Measurements from ENCODE around the gene FFAR3. TPM values are rescaled to one million over a fixed set of nuclear protein-coding genes. Genes with fewer than 3 reads are reported as not detected.

FFAR3 gene
- total and polyA plus RNA-seq, 2 of the 13 experiments (the other 11 are each of a cell fraction or from before 2014, with no cell fraction given), result not detected

DNA sequence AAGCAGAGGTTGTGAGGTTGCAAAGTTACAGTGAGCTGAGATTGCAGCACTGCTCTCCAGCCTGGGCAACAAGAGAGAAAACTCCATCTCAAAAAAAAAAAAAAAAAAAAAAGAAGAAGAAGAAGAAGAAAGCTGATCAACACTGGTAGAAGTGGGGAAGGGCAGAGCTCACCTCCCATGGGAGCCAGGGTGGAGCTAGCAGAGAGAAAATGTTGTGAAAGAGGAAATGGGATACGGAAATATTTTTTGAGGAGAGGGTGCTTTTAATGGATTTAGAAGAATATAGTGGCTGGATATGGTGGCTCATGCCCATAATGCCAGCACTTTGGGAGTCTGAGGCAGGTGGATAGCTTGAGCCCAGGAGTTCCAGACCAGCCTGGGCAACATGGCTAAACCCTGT is 19.4 kb downstream of the FFAR3 start:
- BruUV-seq (replicated peaks), result no TSS peak
- Histone ChIP-seq H3K9me3 (ENCODE audit: low read length) (no peaks in the 10 kb centered on the region), H3K27ac (ENCODE audit: extremely low read length, insufficient read depth, low read length) (no peak overlapping the region), H2AFZ (ENCODE audit: low read length) (no peak overlapping the region), H3K9ac (ENCODE audit: insufficient read depth, low read depth, low read length) (no peak overlapping the region), H3K4me3 (replicated peaks in 1 of 3; ENCODE audit: insufficient read depth in 1 of 3, low read depth in 2 of 3, low read length in 3 of 3) (no peak overlapping the region), H4K20me1 (ENCODE audit: insufficient read depth, low read length) (no peaks in the 10 kb centered on the region), H3K4me1 (ENCODE audit: insufficient read depth, low read length) (peaks cover 65% of the 10 kb centered on the region), H3K79me2 (ENCODE audit: insufficient read depth, low read length) (no peaks in the 10 kb centered on the region), H3K27me3 (ENCODE audit: control insufficient read depth in 1 of 2, insufficient read depth in 2 of 2, low read length in 2 of 2) (no peaks in the 10 kb centered on the region), H3K36me3 (replicated peaks in 1 of 2; ENCODE audit: control insufficient read depth in 1 of 2, insufficient read depth in 2 of 2, low read length in 2 of 2) (no peaks in the 10 kb centered on the region), H3K4me2 (ENCODE audit: low read depth, low read length) (no peak overlapping the region)
- ATAC-seq (no peak), DNase-seq (ENCODE audit: low spot score) (no peak), FAIRE-seq (no peak)
- intact Hi-C loops (cut with micrococcal nuclease; ENCODE audit: unreplicated experiment) (no loop called here), in situ Hi-C loops (cut with HindIII; ENCODE audit: extremely low pct_ligation_motif_present, low pct_unique_long_range_greater_than_20kb) (no loop called here)
- CTCF ChIA-PET (ENCODE audit: low intra/inter-chr PET ratio, low total read pairs), result no interaction called here
- WGBS (ENCODE audit: low lambda C conversion rate), result 26% methylated on average over 1 of the region's 1 CpG
- POLR2A ChIA-PET, result interaction anchor here (1.2 kb wide), 1 partner anchor 10 kb away, joined by 6 read pairs; no protein-coding TSS in a partner anchor
- TF ChIP-seq NR2F2 (IDR thresholded peaks at IDR 0.05; ENCODE audit: borderline replicate concordance, low read depth) (no peak), ELF3 (CRISPR knock-in tag; IDR thresholded peaks at IDR 0.05) (peak; percentile 66), CEBPG (CRISPR knock-in tag; IDR thresholded peaks at IDR 0.05) (peak; percentile 72), SNAPC2 (CRISPR knock-in tag; IDR thresholded peaks at IDR 0.05) (no peak), ZBTB33 (CRISPR knock-in tag; IDR thresholded peaks at IDR 0.05) (0 out of 2 replicates have a peak, but pooled peaks have one; percentile 31), SNAPC4 (CRISPR knock-in tag; IDR thresholded peaks at IDR 0.05) (no peak), KDM2A (CRISPR knock-in tag; IDR thresholded peaks at IDR 0.05; ENCODE audit: borderline replicate concordance, low read depth) (no peak), ETV5 (CRISPR knock-in tag; IDR thresholded peaks at IDR 0.05; ENCODE audit: borderline replicate concordance) (peak; percentile 14; the same call in 1 of the 2 replicates), ZNF546 (CRISPR knock-in tag; conservative IDR thresholded peaks at IDR 0.05) (no peak), ZNF674 (CRISPR knock-in tag; IDR thresholded peaks at IDR 0.05; ENCODE audit: low read depth) (no peak), ZNF788 (CRISPR knock-in tag; IDR thresholded peaks at IDR 0.05; ENCODE audit: borderline replicate concordance) (no peak), CEBPB (IDR thresholded peaks at IDR 0.05; ENCODE audit: borderline replicate concordance, low read depth, low read length) (peak; percentile 72), FOXA3 (CRISPR knock-in tag; IDR thresholded peaks at IDR 0.05) (no peak), GTF3A (CRISPR knock-in tag; conservative IDR thresholded peaks at IDR 0.05) (no peak), MEIS1 (CRISPR knock-in tag; IDR thresholded peaks at IDR 0.05; ENCODE audit: borderline replicate concordance) (no peak), ZNF232 (CRISPR knock-in tag; IDR thresholded peaks at IDR 0.05; ENCODE audit: borderline replicate concordance) (no peak)
